MM.1S (cell line): Measurements from ENCODE around the gene NAE1.

Experiments used
- DNase-seq: peaks from one replicate; pipeline ENCODE4 v3.0.0-alpha.2; 2015
- H2AFZ ChIP-seq: fragments of 300-600 bp; sonication (generic); 2 replicates; pipeline ENCODE4 v1.6.0; 2016; ENCODE audit warnings: antibody characterized with exemption, low read length
- H3F3A ChIP-seq: fragments of 300-600 bp; sonication (generic); 2 replicates; pipeline ENCODE4 v1.6.1; 2016; ENCODE audit warnings: mild to moderate bottlenecking, antibody characterized with exemption, low read length, moderate library complexity, mixed read lengths; ENCODE audit not compliant: insufficient read depth
- H3K27ac ChIP-seq: fragments of 300-600 bp; sonication (generic); 2 replicates; pipeline ENCODE4 v1.5.1; 2016; ENCODE audit warnings: mild to moderate bottlenecking, low read length
- H3K27me3 ChIP-seq: fragments of 300-600 bp; sonication (generic); replicated peaks from 2 replicates; pipeline ENCODE4 v1.6.0; 2016; ENCODE audit warnings: low read length; ENCODE audit not compliant: insufficient read depth
- H3K36me3 ChIP-seq: fragments of 300-600 bp; sonication (generic); replicated peaks from 2 replicates; pipeline ENCODE4 v1.6.1; 2016; ENCODE audit warnings: mild to moderate bottlenecking, low read length, mixed read lengths; ENCODE audit not compliant: insufficient read depth
- H3K4me1 ChIP-seq: fragments of 300-600 bp; sonication (generic); 2 replicates; pipeline ENCODE4 v1.6.1; 2016; ENCODE audit warnings: low read length, mixed read lengths
- H3K4me2 ChIP-seq: fragments of 300-600 bp; sonication (generic); 2 replicates; pipeline ENCODE4 v1.6.0; 2016; ENCODE audit warnings: low read depth, low read length
- H3K4me3 ChIP-seq: fragments of 300-600 bp; sonication (generic); 2 replicates; pipeline ENCODE4 v1.5.1; 2016; ENCODE audit warnings: low read length, mixed read lengths
- H3K79me2 ChIP-seq: fragments of 300-600 bp; sonication (generic); 2 replicates; pipeline ENCODE4 v1.6.1; 2016; ENCODE audit warnings: mixed run types, low read length, mixed read lengths
- H3K9ac ChIP-seq: fragments of 300-600 bp; sonication (generic); 2 replicates; pipeline ENCODE4 v1.6.1; 2016; ENCODE audit warnings: low read length, mixed read lengths
- H3K9me2 ChIP-seq: fragments of 300-600 bp; sonication (generic); replicated peaks from 2 replicates; pipeline ENCODE4 v1.6.1; 2016; ENCODE audit warnings: mild to moderate bottlenecking, low read length, mixed read lengths; ENCODE audit not compliant: insufficient read depth
- H3K9me3 ChIP-seq: fragments of 300-600 bp; sonication (generic); replicated peaks from 2 replicates; pipeline ENCODE4 v1.6.1; 2016; ENCODE audit warnings: mild to moderate bottlenecking, low read length, mixed read lengths; ENCODE audit not compliant: insufficient read depth
- H4K20me1 ChIP-seq: fragments of 300-600 bp; sonication (generic); 2 replicates; pipeline ENCODE4 v1.6.1; 2016; ENCODE audit warnings: mild to moderate bottlenecking, low read length, moderate library complexity, mixed read lengths; ENCODE audit not compliant: insufficient read depth
- CTCF ChIP-seq: fragments of 300-600 bp; sonication (generic); IDR thresholded peaks from 2 replicates; pipeline ENCODE4 v1.5.1; 2016; ENCODE audit warnings: antibody characterized with exemption, low read length, mixed read lengths
- EZH2 ChIP-seq: fragments of 300-600 bp; sonication (generic); optimal IDR thresholded peaks from 2 replicates; pipeline ENCODE3; 2017; ENCODE audit warnings: low read depth, mild to moderate bottlenecking, antibody characterized with exemption, low read length, mixed read lengths
- EZH2phosphoT487 ChIP-seq: fragments of 300-600 bp; sonication (generic); IDR thresholded peaks from 2 replicates; pipeline ENCODE4 v1.6.1; 2018; ENCODE audit warnings: antibody characterized with exemption, low read length

Gene NAE1

DNA sequence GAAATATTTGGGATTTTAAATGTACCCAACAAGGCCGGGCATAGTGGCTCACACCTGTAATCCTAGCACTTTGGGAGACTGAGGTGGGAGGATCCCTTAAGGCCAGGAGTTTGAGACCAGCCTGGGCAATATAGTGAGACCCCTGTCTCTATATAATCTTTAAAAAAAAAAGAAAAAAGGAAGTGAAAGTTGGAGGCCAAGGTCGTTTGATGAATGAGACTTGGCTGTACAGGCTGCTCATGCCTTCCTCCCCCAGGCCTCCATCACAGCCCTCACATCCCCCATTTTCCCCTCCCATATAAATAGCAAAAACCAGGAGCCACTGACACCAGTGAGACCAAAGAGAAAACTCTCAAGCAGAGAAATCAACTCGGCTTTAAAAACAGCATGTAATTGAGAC lies 10.1 kb upstream of the NAE1 start:
- Histone ChIP-seq H3K27ac (no peak overlapping the region), H3K4me2 (no peak overlapping the region)

DNA sequence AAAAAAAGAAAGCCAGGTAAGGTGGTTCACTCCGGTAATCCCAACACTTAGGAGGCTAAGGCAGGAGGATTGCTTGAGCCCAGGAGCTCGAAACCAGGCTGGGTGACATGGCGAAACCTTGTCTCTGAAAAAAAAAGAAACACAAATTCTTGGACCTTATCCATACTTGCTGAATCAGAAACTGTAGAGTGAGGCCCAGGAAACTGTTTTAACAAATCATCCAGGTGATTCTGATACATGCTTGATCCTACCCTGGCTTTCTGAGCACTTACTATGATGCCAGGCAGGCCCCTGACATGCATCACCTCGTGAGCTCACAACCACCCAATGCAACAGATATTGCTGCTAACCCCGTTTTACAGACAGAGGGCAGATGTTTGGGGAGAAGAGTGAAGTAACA lies 4.0 kb upstream of the NAE1 start:
- Histone ChIP-seq H4K20me1 (no peaks in the 10 kb centered on the region), H3K9me2 (no peaks in the 10 kb centered on the region), H3K4me1 (peaks cover 1% of the 10 kb centered on the region; the same call in 1 of the 2 replicates), H3F3A (no peaks in the 10 kb centered on the region), H3K9me3 (no peaks in the 10 kb centered on the region), H3K36me3 (no peaks in the 10 kb centered on the region), H3K27me3 (no peaks in the 10 kb centered on the region), H3K4me3 (no peak overlapping the region), H3K4me2 (no peak overlapping the region), H3K9ac (no peak overlapping the region), H3K27ac (no peak overlapping the region), H3K79me2 (peaks cover 9% of the 10 kb centered on the region), H2AFZ (no peak overlapping the region)
- DNase-seq: no peak
- TF ChIP-seq EZH2phosphoT487 (no peak), EZH2 (no peak)

More for the DNA sequence above, 10.1 kb upstream of the NAE1 start:
- Histone ChIP-seq H2AFZ (no peak overlapping the region), H3K9me2 (no peaks in the 10 kb centered on the region), H3K4me1 (no peaks in the 10 kb centered on the region), H3K79me2 (no peaks in the 10 kb centered on the region), H3K9me3 (no peaks in the 10 kb centered on the region), H3F3A (no peaks in the 10 kb centered on the region), H3K36me3 (no peaks in the 10 kb centered on the region), H3K27me3 (no peaks in the 10 kb centered on the region), H3K4me3 (no peak overlapping the region), H4K20me1 (no peaks in the 10 kb centered on the region), H3K9ac (no peak overlapping the region)
- DNase-seq: no peak
- no peak for TF ChIP-seq CTCF
- no peak for TF ChIP-seq EZH2phosphoT487
- no peak for TF ChIP-seq EZH2

GRCh38 chr16:66832661-66833305 lies 2.0 kb upstream of the NAE1 start:
- H3K79me2 ChIP-seq: peaks cover 29% of the 10 kb centered on the region
- H3K4me1 ChIP-seq: peaks cover 5% of the 10 kb centered on the region; the same call in 1 of the 2 replicates
- H4K20me1 ChIP-seq: no peaks in the 10 kb centered on the region
- no peak overlapping the region for H3K27ac ChIP-seq
- no peak for TF ChIP-seq CTCF
- no peak for TF ChIP-seq EZH2phosphoT487
- TF ChIP-seq EZH2: no peak
- no peak overlapping the region for H3K4me3 ChIP-seq
- H2AFZ ChIP-seq: no peak overlapping the region
- H3K4me2 ChIP-seq: no peak overlapping the region
- no peaks in the 10 kb centered on the region for H3K9me2 ChIP-seq
- H3F3A ChIP-seq: no peaks in the 10 kb centered on the region
- no peaks in the 10 kb centered on the region for H3K27me3 ChIP-seq
- no peak for DNase-seq
- H3K36me3 ChIP-seq: no peaks in the 10 kb centered on the region; the same call in 1 of the 2 replicates
- H3K9me3 ChIP-seq: no peaks in the 10 kb centered on the region
- H3K9ac ChIP-seq: no peak overlapping the region

- no peak for TF ChIP-seq CTCF
- no peak for TF ChIP-seq EZH2
- no peak for TF ChIP-seq EZH2phosphoT487
- no peak overlapping the region for H3K4me2 ChIP-seq
- H3K9me3 ChIP-seq: no peaks in the 10 kb centered on the region
- no peaks in the 10 kb centered on the region; the same call in 1 of the 2 replicates for H3K36me3 ChIP-seq
- H3K79me2 ChIP-seq: peaks cover 33% of the 10 kb centered on the region
- no peaks in the 10 kb centered on the region for H3K9me2 ChIP-seq
- H4K20me1 ChIP-seq: no peaks in the 10 kb centered on the region
- DNase-seq: no peak
- H3K27me3 ChIP-seq: no peaks in the 10 kb centered on the region
- peaks cover 5% of the 10 kb centered on the region; the same call in 1 of the 2 replicates for H3K4me1 ChIP-seq
- no peak overlapping the region for H3K9ac ChIP-seq
- no peaks in the 10 kb centered on the region for H3F3A ChIP-seq
- H3K27ac ChIP-seq: no peak overlapping the region
- no peak overlapping the region for H3K4me3 ChIP-seq
- H2AFZ ChIP-seq: no peak overlapping the region
Observed at GRCh38 chr16:66832190-66832589, 1.4 kb upstream of the NAE1 start.
